ENCODE results near the gene SLC36A2.

SLC36A2 gene

DNA sequence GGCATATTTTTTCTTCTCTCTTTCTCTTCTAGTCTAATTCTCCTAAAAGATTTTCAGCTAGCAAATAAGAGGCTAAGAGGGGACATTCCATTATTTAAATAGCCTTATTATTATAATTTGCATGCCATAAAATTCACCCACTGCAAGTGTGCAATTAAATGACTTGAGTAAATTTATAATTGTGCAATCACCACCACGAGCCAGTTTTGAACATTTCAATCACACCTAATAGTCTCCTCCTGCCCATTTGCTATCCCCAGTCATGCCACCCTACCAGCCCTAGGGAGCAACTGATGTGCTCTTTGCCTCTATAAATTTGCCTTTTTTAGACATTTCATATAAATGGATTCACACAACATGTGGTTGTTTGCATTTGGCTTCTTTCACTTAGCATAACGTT lies 12.0 kb upstream of the SLC36A2 start:
- no peak overlapping the region for H3K9ac ChIP-seq
- H3K9me3 ChIP-seq = peaks cover 24% of the 10 kb centered on the region
- H3K4me1 ChIP-seq = no peaks in the 10 kb centered on the region
- no peak for TF ChIP-seq Cebpa-rat (IDR thresholded peaks at IDR 0.05)
- H3K27me3 ChIP-seq = no peaks in the 10 kb centered on the region
- no peak overlapping the region for H3K27ac ChIP-seq
- H3K4me2 ChIP-seq = no peak overlapping the region
- H3K4me3 ChIP-seq = no peak overlapping the region
- H4K20me1 ChIP-seq = no peaks in the 10 kb centered on the region
- H3K36me3 ChIP-seq = no peaks in the 10 kb centered on the region

DNA sequence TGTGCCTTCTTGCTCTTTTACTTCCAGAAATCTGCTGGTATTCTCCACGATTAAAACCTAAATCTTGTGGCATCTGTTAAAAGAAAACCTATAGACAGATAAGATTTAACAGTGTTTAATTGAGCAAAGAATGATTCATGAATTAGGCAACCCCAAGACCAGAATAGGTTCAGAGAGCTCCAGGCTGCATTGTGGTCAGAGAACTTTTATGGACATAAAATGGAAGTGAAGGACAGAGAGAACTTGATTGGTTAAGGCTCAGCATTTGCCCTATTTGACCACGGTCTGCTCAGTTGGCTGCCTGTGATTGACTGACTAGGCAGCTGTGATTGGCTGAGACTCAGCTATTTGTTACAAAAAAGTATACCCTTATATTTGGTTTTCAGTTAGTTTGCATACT lies 10.4 kb upstream of the SLC36A2 start:
- Histone ChIP-seq H3K27me3 (no peaks in the 10 kb centered on the region), H3K4me1 (no peaks in the 10 kb centered on the region)
- no peak for TF ChIP-seq Cebpa-rat (IDR thresholded peaks at IDR 0.05)

DNA sequence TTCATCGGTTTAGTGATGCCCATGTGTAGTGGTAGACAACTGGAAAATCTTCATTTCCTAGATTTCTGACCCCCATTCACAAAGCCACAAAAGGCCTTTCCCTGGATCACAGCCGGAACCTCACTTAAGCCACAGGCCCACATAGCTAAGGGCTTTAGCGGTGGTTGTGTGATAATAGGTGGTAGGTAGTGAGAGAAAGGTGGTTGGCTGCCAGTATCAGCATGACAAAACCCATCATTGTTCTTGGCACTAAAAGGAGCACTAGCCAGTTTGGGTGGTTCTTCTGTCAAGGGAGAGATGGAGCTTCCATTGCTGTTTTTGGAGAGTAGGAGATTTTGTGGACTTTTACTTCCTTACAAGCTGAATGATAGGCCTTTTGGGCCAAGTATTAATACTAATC lies 9.7 kb upstream of the SLC36A2 start:
- H3K27ac ChIP-seq = no peak overlapping the region
- H3K9ac ChIP-seq = no peak overlapping the region
- no peaks in the 10 kb centered on the region for H3K36me3 ChIP-seq
- H3K9me3 ChIP-seq = peaks cover 14% of the 10 kb centered on the region
- no peaks in the 10 kb centered on the region for H4K20me1 ChIP-seq
- no peak overlapping the region for H3K4me2 ChIP-seq
- H3K4me1 ChIP-seq = no peaks in the 10 kb centered on the region
- TF ChIP-seq Cebpa-rat (IDR thresholded peaks at IDR 0.05) = no peak
- no peaks in the 10 kb centered on the region for H3K27me3 ChIP-seq
- H3K4me3 ChIP-seq = no peak overlapping the region

More for the DNA sequence above, 10.4 kb upstream of the SLC36A2 start:
- Histone ChIP-seq H3K4me3 (no peak overlapping the region), H3K9me3 (peaks cover 21% of the 10 kb centered on the region), H4K20me1 (no peaks in the 10 kb centered on the region), H3K36me3 (no peaks in the 10 kb centered on the region), H3K9ac (no peak overlapping the region), H3K4me2 (no peak overlapping the region), H3K27ac (no peak overlapping the region)

DNA sequence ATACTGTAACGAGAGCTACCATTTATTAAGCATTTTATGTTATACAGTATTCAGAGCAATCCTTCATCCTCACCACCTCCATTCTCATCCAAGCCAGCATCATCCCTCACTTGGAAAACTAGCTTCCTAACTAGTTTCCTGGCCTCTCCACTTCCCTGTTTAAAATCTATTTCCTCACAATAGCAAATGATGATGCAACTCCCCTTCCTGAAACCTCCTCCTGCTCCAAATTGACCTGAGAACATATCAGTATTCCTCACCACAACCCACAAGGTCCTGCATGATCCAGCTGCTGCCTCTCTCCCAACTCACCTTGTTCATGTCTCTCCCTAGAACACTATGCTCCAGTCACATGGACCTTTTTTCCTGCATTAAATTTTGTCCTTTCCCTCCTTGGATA lies 4.3 kb upstream of the SLC36A2 start:
- no peak overlapping the region for H3K27ac ChIP-seq
- H3K27me3 ChIP-seq = no peaks in the 10 kb centered on the region
- no peak overlapping the region for H3K4me2 ChIP-seq
- no peaks in the 10 kb centered on the region for H4K20me1 ChIP-seq
- H3K9me3 ChIP-seq = no peaks in the 10 kb centered on the region
- H3K4me1 ChIP-seq = no peaks in the 10 kb centered on the region
- no peak overlapping the region for H3K9ac ChIP-seq
- H3K4me3 ChIP-seq = no peak overlapping the region
- no peak for TF ChIP-seq Cebpa-rat (IDR thresholded peaks at IDR 0.05)
- no peaks in the 10 kb centered on the region for H3K36me3 ChIP-seq

DNA sequence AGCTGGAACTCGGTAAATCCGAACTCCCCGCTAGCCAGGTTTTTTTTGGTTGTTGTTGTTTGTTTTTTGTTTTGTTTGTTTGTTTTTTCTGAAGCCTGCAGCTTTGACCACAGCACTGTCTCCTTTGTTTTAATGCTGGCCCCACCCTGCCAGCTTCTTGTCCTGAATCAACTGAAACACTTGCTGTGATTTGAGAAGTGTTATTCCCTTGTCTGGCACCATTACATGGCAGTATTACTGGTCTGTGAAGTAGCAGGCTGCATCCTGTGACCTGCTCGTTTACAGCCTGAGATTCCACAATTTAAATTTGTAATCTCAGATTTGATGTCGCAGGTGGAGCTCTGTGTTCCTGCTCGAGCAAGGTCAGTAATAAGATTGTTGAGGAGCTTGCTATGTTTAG lies 1.4 kb upstream of the SLC36A2 start:
- H4K20me1 ChIP-seq = no peaks in the 10 kb centered on the region
- H3K4me2 ChIP-seq = no peak overlapping the region
- H3K36me3 ChIP-seq = no peaks in the 10 kb centered on the region
- no peak for TF ChIP-seq Cebpa-rat (IDR thresholded peaks at IDR 0.05)
- H3K27me3 ChIP-seq = no peaks in the 10 kb centered on the region
- no peak overlapping the region for H3K9ac ChIP-seq
- no peak overlapping the region for H3K4me3 ChIP-seq
- no peak overlapping the region for H3K27ac ChIP-seq
- H3K9me3 ChIP-seq = no peaks in the 10 kb centered on the region
- H3K4me1 ChIP-seq = peaks cover 15% of the 10 kb centered on the region

DNA sequence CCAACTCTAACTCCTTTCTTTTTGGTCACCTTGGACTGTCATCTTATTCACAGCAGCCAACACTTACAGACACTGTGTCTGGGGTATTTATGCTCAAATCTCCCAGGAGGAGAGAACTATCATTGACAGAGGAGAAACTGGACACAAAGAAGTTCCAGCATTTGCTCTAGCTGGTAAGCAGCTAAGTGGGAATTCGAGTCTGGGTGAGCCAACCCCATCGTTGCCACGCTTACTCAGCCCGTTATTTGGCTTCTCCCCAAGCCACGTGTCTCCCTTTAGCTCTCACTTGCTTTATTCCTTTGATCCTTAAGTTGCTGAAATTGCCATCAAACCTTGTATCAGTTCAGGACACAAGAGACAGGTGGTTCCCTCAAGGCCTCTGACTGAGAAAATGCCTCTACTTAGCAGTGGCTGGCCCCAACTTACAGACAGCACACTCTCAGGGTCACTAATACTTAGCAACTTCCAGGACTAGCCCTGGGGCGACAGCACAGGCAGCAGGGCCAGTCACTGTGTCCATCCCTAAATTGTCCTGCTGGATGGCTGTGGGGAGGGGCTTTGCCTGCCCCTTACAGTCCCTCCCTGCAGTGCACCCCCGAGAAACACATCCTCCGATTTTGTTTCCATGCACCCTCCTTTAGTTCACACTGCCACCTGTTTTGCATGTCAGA lies 1.4 kb downstream of the SLC36A2 start:
- TF ChIP-seq Cebpa-rat (IDR thresholded peaks at IDR 0.05) = no peak
- Histone ChIP-seq H3K36me3 (no peaks in the 10 kb centered on the region), H4K20me1 (no peaks in the 10 kb centered on the region), H3K4me1 (peaks cover 15% of the 10 kb centered on the region), H3K27ac (no peak overlapping the region), H3K9ac (no peak overlapping the region), H3K27me3 (no peaks in the 10 kb centered on the region), H3K4me2 (peak overlapping the region; percentile 58), H3K4me3 (no peak overlapping the region), H3K9me3 (no peaks in the 10 kb centered on the region)

DNA sequence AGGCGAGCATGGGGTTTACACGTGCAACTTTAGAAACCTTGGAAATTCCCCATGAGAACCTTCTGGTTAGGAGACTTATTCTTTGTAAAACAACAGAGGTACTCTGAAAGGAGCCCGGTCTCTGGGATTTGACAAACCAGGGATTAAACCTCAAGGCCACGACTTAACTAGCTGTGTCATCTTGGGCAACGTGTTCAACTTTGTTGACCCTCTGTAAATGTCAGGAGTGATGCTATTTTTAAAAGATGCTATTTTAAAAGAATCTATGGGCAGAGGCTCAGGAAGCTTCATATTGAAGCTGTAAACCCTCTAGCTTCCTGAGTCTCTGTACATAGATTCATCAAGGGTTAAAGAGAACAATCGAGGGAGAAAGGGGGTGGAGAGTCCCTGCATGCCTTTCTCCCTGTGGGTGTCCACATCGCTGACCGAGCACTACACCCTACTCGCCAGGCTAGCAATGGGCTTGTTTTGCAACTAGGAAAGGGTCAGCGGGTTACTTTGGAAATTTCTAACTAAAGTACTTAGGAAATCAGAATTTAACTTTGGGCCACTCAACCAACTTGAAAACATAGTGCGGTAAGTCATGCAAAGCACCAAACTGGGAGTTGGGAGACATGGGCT lies 2.1 kb downstream of the SLC36A2 start:
- H3K4me1 ChIP-seq = peaks cover 15% of the 10 kb centered on the region
- H3K27ac ChIP-seq = no peak overlapping the region
- no peak for TF ChIP-seq Cebpa-rat (IDR thresholded peaks at IDR 0.05)
- H3K4me2 ChIP-seq = peak overlapping the region; percentile 58
- no peak overlapping the region for H3K9ac ChIP-seq
- H3K4me3 ChIP-seq = no peak overlapping the region
- no peaks in the 10 kb centered on the region for H3K27me3 ChIP-seq
- no peaks in the 10 kb centered on the region for H3K36me3 ChIP-seq
- H3K9me3 ChIP-seq = no peaks in the 10 kb centered on the region
- no peaks in the 10 kb centered on the region for H4K20me1 ChIP-seq

DNA sequence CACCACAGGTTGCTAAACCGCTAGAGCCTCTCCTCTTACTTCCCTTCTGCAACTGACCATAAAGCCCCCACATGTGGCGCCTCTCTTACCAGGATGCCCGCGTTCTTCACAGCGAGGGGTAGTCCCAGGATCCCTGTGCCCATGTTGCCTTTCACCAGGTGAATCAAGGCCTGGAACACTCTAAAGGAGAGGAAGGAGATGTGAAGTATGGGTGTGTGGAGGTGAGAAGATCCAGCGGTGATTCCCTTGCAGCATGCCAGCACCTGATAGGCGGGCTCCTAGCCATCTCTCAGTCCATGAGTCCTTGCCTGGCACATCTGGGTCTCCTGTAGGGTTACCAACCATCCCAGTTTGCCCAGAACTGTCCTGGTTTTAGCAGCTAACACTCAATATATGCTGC lies 3.3 kb downstream of the SLC36A2 start:
- Histone ChIP-seq H3K27ac (no peak overlapping the region), H4K20me1 (no peaks in the 10 kb centered on the region), H3K4me1 (peaks cover 15% of the 10 kb centered on the region), H3K4me3 (no peak overlapping the region), H3K9me3 (no peaks in the 10 kb centered on the region), H3K9ac (no peak overlapping the region), H3K4me2 (no peak overlapping the region), H3K36me3 (no peaks in the 10 kb centered on the region), H3K27me3 (no peaks in the 10 kb centered on the region)
- no peak for TF ChIP-seq Cebpa-rat (IDR thresholded peaks at IDR 0.05)

DNA sequence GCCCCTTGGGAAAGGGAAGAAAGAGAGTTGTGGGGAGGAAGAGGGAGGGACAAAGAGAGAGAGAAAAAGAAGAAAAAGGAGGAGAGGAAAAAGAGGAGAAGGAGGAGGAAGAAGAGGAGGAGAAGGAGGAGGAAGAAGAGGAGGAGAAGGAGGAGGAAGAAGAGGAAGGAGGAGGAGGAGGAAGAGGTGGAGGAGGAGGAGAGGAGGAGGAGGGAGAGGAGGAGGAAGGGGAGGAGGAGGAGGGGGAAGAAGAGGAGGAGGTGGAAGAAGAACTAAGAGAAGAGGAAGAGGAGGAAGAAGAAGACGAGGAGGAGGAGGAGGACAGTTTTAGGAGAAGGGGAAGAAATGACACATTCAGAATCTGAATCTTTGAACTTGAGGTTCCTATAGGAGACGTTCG lies 7.4 kb downstream of the SLC36A2 start:
- Histone ChIP-seq H4K20me1 (no peaks in the 10 kb centered on the region), H3K4me2 (no peak overlapping the region), H3K9me3 (no peaks in the 10 kb centered on the region), H3K4me1 (peaks cover 4% of the 10 kb centered on the region), H3K9ac (no peak overlapping the region), H3K4me3 (no peak overlapping the region), H3K27me3 (no peaks in the 10 kb centered on the region), H3K27ac (no peak overlapping the region), H3K36me3 (no peaks in the 10 kb centered on the region)
- no peak for TF ChIP-seq Cebpa-rat (IDR thresholded peaks at IDR 0.05)

DNA sequence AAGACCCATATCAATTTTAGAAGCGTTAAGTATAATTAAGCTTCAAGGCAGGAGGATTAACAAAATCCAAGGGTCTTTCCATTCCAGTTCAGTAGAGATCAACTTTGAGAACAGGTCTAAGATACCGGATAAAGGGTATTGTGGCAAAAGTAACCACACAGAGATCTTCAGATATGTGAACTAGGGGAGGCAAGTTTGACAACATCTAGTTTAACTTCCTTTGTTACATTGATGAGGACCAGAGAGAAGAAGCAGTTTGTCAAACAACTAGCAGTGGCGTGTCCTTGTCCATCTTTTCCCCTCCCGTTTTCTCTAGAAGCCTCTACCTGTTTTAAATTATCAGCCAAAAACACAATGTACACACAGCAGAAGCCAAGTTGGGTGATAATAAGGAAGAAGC lies 8.6 kb downstream of the SLC36A2 start:
- Histone ChIP-seq H3K4me2 (no peak overlapping the region), H3K9ac (no peak overlapping the region), H3K4me3 (no peak overlapping the region), H3K27ac (no peak overlapping the region), H3K36me3 (no peaks in the 10 kb centered on the region), H4K20me1 (no peaks in the 10 kb centered on the region), H3K9me3 (no peaks in the 10 kb centered on the region), H3K27me3 (no peaks in the 10 kb centered on the region), H3K4me1 (no peaks in the 10 kb centered on the region)
- no peak for TF ChIP-seq Cebpa-rat (IDR thresholded peaks at IDR 0.05)
